Activated CD8-positive, alpha-beta memory T cell treated with anti-CD3 and anti-CD28 coated beads, Interleukin-2, amount 50 U/mL, for 1 hour (primary cell): Measurements from ENCODE around the gene PLA2G12B.

Source experiments
- DNase-seq: peaks from one replicate; pipeline ENCODE4 v3.0.0-alpha.2; 2020; ENCODE audit errors: extremely low read depth

The PLA2G12B gene

DNA sequence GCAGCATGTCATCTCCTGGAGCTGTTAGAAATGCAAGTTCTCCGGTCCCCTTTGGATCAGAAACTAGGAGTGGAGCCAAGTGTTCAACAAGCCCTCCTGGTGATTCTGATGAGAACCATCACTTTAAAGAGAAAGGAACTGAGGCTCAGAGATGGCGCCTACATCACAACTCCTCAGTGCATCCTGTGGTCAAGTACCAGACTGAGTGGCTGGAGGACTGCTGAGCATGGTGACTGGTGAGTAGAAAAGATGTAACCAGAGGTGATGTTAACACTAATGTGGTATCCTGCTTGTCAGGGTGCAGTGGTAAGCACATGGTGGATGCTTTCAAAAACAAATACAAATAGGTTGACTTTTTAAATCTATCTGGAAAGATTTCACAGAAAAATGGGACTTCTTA lies 64.5 kb downstream of the PLA2G12B start:
- DNase-seq, result no peak

DNA sequence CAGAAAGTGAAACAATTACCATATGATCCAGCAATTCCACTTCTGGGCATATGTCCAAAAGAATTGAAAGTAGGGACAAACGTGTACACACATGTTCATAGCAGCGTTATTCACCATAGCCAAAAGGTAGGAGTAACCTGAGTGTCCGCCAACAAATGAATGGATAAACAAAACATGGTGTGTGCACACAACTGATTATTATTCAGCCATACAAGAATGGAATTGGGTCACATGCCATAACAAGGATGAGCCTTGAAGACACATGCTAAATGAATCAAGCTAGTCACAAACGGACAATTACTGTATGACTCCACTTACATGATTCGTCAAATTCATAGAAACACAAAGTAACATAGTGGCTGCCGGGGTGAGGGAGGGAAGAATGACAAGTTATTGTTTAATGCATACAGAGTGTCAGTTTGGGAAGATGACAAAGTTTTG lies 65.2 kb downstream of the PLA2G12B start:
- no peak for DNase-seq

DNA sequence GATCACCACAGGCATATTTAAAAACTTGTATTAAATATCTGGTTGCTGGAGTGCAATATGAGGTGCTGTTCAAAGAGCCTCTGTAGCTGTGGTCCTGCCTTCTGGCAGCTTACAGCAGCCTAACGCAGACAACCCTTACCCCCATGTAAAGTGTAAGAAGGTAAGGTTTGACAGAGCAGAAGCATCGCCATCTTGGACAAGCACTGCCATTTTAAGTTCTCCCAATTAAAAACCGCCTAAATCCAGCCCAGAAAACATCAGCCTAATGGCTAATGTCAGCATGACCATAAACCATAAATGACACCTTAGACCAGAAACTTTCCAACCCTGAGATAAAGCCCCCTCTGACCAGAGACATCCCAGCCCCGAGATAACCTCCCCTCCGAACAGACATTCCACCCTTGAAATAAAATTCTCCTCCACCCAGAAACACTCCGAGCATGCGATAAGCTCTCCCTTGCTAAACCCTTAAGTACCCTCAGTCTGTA lies 66.4 kb downstream of the PLA2G12B start:
- DNase-seq, result no peak

DNA sequence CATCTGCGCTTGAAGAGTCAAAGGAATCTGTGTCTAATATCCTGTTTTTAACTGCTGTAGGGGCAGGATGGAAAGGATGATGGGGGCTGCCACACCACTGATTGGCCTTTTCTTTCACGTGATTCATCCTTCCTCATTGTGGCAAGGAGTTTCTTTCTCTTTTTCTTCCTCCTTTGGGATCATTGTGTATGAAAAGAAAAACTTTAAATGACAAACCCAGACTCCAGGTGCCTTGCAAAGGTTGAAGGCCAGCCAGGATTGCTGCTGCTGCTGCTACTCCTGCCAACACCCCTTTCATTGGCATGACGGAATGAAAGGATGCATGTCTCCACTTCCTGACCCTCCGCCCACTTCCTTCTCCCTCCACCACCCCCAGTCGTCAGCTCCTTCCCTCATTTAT lies 67.6 kb downstream of the PLA2G12B start:
- DNase-seq, result no peak

DNA sequence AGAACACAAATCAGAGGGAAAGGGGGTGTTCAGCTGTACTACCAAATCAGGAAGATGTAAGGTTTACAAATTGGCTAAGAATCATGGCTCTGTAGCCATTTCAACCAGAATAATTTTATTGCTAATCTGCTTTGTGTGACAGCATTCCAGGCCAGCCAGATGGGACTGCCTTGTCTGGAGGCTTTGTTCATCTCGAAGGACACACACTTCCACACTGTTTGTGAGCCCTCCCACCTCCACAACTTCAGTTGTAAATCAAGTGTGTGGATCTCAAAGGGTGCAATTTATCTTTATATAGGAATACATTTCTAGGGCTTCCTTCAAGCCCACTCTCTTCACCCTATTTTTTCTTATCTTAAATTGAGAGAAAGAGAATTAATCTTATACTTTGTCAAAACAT lies 68.0 kb downstream of the PLA2G12B start:
- DNase-seq, result no peak

- DNase-seq, result no peak
Observed at GRCh38 chr10:72885953-72886352, 68.7 kb downstream of the PLA2G12B start.
